ES-I3 (cell line): ENCODE results near the gene KLHL10.
"Not testable (repeated sequence)": the region's sequence is repeated elsewhere in the genome, so short reads cannot be mapped to it uniquely, and the experiment has no call there.

ENCODE experiments used
- H3K36me3 ChIP-seq: 2 replicates; pipeline ENCODE4 v1.6.1; 2013; ENCODE audit warnings: mild to moderate bottlenecking, low read length, control low read depth, moderate library complexity; ENCODE audit not compliant: insufficient read depth
- H3K4me1 ChIP-seq: 2 replicates; pipeline ENCODE4 v1.6.1; 2013; ENCODE audit warnings: mild to moderate bottlenecking, control low read depth, low read length; ENCODE audit not compliant: insufficient read depth
- H3K9ac ChIP-seq: 2 replicates; pipeline ENCODE4 v1.6.1; 2013; ENCODE audit warnings: low read depth, mild to moderate bottlenecking, low read length, moderate library complexity
- H3K9me3 ChIP-seq: 2 replicates; pipeline ENCODE4 v1.6.1; 2013; ENCODE audit warnings: mild to moderate bottlenecking, low read length, moderate library complexity; ENCODE audit not compliant: control insufficient read depth, insufficient read depth

KLHL10 gene

DNA sequence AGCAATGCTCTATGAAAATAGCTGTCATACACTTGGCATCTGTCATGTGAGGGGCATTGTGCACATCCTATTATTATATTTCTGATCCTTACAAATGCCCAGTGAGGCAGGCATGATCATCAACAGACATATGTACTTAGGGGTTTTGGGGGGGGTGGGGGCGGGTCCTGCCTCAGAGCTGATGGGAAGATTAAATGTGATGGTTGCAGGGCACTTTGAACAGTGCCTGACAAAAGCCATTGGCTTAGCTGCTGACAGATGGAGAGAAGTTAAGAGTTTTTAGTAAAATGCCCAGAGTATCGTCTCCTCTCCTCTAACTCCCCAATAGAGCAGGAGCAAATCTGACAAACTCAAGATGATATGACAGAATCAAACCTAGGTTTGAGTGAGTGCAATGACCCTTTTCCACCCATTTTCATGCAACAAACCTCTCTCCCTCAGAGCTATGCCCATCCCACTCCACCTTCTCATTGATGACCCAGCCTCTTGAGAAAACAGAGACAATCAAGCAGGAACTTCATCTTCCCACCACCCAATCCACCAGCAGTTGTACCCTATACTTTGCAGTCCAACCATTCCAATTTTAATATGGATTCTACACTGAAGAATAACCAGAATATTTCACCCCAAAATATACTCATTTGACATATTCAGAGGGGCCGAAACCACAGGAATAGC is 22.8 kb downstream of the KLHL10 start:
- no peaks in the 10 kb centered on the region for H3K36me3 ChIP-seq
- H3K9me3 ChIP-seq, result no peaks in the 10 kb centered on the region
- peaks cover 30% of the 10 kb centered on the region for H3K4me1 ChIP-seq
- no peak overlapping the region for H3K9ac ChIP-seq

DNA sequence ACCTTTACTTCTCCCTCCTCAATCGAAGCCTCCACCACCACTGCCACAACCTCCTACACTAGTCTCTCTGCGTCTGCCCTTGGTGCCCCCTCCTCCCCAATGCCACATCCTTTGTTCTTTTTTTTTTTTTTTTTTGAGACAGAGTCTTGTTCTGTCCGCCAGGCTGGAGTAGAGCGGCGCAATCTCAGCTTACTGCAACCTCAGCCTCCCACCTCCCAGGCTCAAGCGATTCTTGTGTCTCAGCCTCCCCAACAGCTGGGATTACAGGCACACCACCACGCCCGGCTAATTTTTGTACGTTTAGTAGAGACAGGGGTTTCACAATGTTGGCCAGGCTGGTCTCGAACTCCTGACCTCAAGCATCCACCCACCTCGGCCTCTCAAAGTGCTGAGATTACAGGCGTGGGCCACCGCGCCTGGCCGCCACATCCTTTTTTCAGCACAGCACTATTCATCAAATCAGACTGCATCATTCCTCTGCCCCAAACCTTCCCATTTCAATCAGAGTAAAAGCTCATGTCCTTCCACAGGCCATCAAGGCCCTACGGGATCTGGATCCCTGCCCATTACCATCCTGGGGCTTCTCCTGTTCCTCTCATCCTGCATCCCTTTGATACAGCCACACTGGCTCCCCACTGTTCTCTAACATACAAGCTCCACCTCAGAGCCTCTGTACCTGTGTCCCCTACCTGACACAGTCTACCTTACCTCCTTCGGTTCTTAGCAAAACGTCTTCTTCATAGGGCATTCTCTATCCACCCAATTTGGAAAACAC is 25.6 kb downstream of the KLHL10 start:
- H3K9me3 ChIP-seq, result no peaks in the 10 kb centered on the region
- peak overlapping the region; percentile 98; the same call in 1 of the 2 replicates for H3K9ac ChIP-seq
- H3K36me3 ChIP-seq, result peaks cover 8% of the 10 kb centered on the region
- H3K4me1 ChIP-seq, result peaks cover 30% of the 10 kb centered on the region

DNA sequence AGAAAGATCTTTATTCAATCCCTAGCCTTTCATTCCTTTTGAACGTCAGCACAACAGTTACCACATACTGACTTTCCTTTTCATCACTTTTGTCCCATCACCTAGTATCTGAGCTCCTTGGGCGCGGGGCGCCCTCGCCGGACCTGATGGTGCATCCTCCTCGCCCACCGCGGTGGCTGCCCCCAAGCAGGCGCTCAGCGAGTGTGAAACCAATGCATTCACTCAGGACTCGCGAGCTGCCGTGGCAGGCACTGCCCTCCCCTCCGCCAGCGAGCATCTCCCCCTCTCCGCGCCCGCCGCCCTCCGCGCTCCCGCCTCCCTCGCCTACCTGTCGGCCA is 26.8 kb downstream of the KLHL10 start:
- H3K9ac ChIP-seq, result peak overlapping the region; percentile 98
- peaks cover 30% of the 10 kb centered on the region for H3K4me1 ChIP-seq
- H3K9me3 ChIP-seq, result no peaks in the 10 kb centered on the region

DNA sequence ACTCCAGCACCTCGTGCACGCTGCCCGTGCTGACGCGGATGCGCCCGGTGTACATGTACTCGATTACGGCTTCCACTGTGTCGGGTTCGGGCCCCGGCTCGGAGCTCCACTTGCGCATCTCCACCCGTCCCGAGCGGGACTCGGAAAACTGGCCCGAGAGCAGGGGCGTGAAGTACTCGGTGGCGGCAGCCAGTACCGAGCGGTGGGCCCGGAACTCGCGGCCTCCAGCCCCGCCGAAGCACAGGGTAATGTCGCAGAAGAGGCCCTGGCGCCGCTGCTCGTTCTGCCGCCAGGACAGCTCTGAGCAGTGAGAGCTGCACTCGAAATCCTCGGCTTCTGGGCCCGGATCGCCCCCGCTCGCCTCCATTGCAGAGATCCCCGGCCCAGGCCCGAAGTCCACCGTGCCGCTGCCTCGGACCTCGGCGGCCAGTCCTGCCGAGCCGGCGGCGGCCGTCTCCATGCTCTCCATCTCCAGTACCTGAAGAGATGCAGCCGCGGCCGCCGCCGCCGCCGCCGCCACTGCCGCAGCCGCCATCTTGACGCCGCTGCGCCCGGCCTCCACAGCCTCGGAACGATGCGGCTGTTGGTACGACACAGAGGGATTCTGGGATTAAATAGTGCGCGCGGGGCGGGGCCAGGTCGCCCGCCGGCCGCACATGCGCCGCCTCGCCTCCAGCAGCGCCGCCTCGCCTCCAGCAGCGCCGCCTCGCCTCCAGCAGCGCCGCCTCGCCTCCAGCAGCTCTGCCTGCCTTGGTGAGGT is 27.4 kb downstream of the KLHL10 start, which contains the start of gene KLHL11:
Gene KLHL11, minus strand, starts transcription at position 588 of the 760 bp plus-strand sequence. Its CDS starts 53 bp downstream, at position 535.
- H3K36me3 ChIP-seq, result peaks cover 16% of the 10 kb centered on the region
- peaks cover 30% of the 10 kb centered on the region for H3K4me1 ChIP-seq
- H3K9me3 ChIP-seq, result no peaks in the 10 kb centered on the region
- peak within 1 kb of the TSS; percentile 98 for H3K9ac ChIP-seq

More for the DNA sequence above, 26.8 kb downstream of the KLHL10 start:
- peaks cover 13% of the 10 kb centered on the region for H3K36me3 ChIP-seq

DNA sequence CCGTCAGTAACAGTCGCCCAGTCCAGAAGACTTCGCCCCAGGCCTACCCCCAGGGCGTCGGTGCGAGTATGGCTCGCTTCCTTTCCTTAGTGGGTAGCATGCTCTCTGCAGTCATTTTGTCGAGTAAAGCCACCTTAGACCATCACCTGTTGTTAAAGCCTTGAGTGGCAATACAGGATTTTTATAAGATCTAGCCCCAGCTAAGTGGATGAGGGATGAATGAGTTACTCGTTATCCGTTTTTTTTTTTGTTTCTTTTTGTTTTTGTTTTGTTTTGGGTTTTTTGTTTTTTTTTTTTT is 27.9 kb downstream of the KLHL10 start:
- peaks cover 20% of the 10 kb centered on the region for H3K36me3 ChIP-seq
- H3K9me3 ChIP-seq, result no peaks in the 10 kb centered on the region
- peak overlapping the region; percentile 98; the same call in 1 of the 2 replicates for H3K9ac ChIP-seq
- H3K4me1 ChIP-seq, result peaks cover 27% of the 10 kb centered on the region

DNA sequence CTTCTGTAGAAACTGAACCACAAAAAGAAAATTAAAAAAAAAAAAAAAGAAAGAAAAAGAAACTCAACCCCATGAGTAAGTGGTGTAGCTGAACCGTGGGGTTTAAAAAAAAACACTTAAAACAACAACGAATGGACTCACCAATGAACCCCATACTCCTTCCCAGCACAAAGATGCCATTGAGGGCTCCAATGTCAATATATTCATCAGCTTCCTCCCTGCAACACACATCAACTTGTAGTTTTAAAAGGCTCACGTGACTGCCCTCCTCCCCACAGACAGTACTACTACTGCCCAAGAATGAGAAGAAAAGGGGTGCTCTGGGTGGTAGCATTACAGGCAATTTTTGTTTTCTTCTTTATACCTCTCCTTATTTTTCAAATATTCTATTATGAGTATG is 30.9 kb downstream of the KLHL10 start:
- Histone ChIP-seq H3K4me1 (peaks cover 7% of the 10 kb centered on the region), H3K9ac (no peak overlapping the region), H3K9me3 (no peaks in the 10 kb centered on the region), H3K36me3 (peaks cover 23% of the 10 kb centered on the region)

DNA sequence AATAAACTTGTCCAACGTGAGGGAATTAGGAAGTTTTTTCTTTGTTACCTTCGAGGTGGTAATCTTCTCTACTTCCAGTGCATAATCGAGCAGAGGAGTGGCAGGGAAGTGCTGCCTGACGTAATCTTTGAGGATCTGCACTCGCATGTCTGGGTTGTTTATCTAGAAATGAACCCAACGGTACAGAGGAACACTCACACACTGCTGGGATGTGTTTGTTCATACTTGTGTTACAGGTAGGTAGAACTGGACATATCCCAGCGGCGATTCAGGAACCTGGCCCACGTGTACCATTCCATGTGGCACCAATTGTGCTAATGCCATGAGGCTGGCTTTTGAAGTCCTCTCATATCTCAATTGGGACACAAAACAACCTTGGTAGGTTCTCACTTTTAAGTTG is 31.8 kb downstream of the KLHL10 start:
- Histone ChIP-seq H3K9ac (no peak overlapping the region), H3K4me1 (no peaks in the 10 kb centered on the region), H3K9me3 (no peaks in the 10 kb centered on the region), H3K36me3 (peaks cover 30% of the 10 kb centered on the region)

DNA sequence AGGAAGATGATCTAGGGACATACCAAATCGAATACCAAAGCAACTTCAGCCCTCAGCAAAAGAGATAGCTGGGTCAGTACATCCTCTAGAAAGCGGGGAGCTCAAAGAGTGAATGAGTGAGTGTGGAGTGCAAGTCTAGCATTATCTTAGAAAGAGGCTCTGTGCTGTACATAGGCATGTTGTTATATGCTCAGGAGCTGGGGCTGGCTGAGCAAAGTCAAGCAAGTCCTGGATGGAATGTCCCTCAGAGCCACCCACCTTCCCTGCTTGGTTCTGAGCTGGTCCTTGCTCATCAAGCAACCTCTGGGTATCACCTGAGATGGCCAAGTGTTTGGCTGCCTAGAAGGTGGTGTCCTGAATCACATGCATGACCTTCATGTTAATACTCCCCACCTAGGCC is 32.5 kb downstream of the KLHL10 start:
- H3K9ac ChIP-seq, result no peak overlapping the region
- no peaks in the 10 kb centered on the region for H3K4me1 ChIP-seq
- H3K36me3 ChIP-seq, result peaks cover 30% of the 10 kb centered on the region

DNA sequence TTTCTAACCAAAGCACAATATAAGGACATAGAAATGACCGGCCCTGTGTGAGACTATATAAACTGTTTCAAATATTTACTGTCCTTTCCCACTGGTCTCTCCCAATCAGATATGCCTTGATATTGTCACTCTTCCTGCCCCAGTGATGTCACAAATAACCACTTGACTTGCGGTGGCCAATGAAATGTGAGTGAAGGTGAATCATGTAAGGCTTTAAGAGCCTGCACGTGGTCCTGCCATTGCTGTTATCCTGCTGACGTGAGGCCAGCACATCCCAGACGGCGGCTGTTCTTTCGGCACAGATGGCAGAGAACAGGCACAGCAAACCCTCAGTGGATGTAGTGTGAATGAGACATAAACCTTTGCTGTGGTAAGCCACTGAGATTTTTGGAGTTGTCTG is 33.0 kb downstream of the KLHL10 start:
- no peak overlapping the region for H3K9ac ChIP-seq
- no peaks in the 10 kb centered on the region for H3K4me1 ChIP-seq
- H3K36me3 ChIP-seq, result peaks cover 30% of the 10 kb centered on the region
- H3K9me3 ChIP-seq, result no peaks in the 10 kb centered on the region

More for the DNA sequence above, 32.5 kb downstream of the KLHL10 start:
- H3K9me3 ChIP-seq, result no peaks in the 10 kb centered on the region

DNA sequence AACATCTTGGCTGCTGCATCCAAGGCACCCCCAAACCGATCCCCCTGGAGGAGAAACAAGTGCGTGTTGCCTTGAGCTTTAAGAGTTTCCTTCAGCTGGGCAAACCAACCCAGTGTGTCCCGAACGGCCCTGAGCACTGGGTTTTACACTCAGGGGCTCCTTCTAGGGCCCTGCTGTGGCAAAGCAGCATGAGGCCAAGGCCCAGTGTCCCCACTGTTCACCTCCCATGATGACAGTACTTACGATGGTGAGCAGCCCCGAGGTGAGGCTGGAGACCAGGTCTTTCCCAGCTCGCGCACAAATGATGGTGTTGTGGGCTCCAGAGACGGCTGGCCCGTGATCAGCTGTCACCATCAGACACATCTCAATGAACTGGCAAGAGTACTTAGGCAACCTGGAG is 34.2 kb downstream of the KLHL10 start:
- Histone ChIP-seq H3K4me1 (no peaks in the 10 kb centered on the region), H3K9me3 (no peaks in the 10 kb centered on the region), H3K36me3 (peaks cover 30% of the 10 kb centered on the region), H3K9ac (no peak overlapping the region)

DNA sequence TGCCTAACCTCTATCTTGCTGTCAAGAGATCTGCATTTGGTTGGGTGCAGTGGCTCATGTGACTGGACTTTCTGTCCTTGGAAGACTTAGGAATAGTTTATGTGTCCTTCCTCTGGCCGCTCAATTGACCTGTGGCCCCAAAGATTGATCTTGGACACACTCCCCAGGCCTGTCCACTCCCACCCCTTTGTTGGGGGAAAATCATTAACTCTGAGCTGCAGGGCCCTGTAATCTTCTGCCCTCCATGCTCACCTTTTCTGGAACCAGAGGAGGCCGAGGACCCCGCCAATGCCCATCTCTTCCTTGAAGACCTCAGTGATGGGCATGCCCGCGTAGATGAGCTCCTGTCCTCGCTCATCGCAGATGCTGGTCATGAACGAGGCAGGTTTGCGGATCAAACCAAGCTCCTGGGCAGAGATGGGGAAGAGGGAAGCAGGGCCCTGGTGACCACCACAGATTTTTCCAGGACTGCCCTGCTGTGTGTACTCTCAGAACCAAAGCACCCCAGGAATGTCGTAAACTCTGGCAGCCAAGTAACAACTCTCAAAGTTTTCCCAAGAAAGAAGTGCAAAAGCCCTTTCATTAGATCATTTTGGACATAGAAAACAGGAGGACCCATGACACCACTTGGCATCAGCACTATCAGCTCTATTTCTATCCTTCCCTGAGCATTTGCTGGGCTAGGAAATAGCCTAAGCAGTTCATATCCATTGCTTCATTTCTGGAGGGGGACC is 36.1 kb downstream of the KLHL10 start:
- no peak overlapping the region for H3K9ac ChIP-seq

DNA sequence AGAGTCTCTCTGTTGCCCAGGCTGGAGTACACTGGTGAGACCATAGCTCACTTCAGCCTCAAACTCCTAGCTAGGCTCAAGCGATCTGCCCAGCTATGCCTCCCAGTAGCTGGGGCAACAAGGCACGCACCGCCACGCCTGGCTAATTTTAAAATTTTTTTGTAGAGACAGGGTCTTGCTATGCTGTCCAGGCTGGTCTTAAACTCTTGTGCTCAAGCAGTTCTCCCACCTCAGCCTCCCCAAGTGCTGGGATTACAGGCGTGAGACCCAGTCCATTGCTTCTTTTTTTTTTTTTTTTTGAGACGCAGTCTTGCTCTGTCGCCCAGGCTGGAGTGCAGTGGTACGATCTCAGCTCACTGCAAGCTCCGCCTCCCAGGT is 36.7 kb downstream of the KLHL10 start:
- H3K9me3 ChIP-seq, H3K4me1 ChIP-seq, H3K9ac ChIP-seq: not testable (repeated sequence)
- peaks cover 31% of the 10 kb centered on the region for H3K36me3 ChIP-seq

More for the DNA sequence above, 36.1 kb downstream of the KLHL10 start:
- H3K9me3 ChIP-seq, result no peaks in the 10 kb centered on the region
- no peaks in the 10 kb centered on the region for H3K4me1 ChIP-seq
- H3K36me3 ChIP-seq, result peaks cover 32% of the 10 kb centered on the region

DNA sequence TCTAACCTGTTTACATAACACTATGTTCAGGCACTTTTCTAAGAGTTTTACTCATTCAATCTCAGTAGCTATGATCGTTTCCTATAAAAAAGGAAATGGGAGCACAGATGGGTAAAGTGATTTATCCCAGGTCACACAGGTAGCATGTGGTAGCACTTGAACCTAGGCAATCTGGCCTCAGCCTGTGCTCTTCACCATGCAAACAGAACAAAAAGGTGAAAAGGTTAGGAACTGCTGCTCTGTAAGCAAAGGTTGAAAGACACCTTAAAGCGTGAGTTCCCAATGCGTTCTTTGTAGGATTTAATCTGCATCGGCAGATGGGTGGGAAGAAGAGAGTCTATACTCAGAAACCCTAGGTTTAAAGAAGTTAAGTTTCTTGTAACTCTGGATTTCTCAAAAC is 42.5 kb downstream of the KLHL10 start:
- Histone ChIP-seq H3K4me1 (no peaks in the 10 kb centered on the region), H3K9me3 (no peaks in the 10 kb centered on the region), H3K36me3 (peaks cover 32% of the 10 kb centered on the region), H3K9ac (no peak overlapping the region)

DNA sequence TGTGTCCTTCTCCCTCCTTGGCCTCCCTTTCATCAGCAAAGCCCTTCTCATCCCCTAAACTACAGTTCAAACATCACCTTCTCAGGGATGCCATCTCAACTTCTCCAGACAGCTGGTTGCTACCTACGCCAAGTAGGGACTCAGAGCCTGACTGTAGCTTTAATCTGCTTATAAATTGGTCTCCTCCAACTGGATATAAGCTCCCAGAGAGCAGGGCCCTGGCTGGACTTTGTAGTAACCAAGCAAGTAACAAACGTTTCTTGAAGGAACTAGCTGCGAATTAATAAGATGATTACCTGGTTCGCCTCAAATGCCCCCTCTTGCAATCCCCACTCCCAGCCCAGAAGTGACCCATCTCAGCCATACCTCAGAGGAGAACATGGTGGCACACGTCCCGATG is 45.1 kb downstream of the KLHL10 start:
- Histone ChIP-seq H3K9ac (no peak overlapping the region), H3K9me3 (no peaks in the 10 kb centered on the region), H3K36me3 (peaks cover 39% of the 10 kb centered on the region), H3K4me1 (no peaks in the 10 kb centered on the region)
